GM12892 (cell line): ENCODE measurements around the gene ARHGAP24.

Experiments used
- POLR2A ChIP-seq: IDR thresholded peaks from 2 replicates; pipeline ENCODE4 v1.6.1; 2011; ENCODE audit warnings: low read depth, low read length, control low read depth
- TAF1 ChIP-seq: IDR thresholded peaks from 2 replicates; pipeline ENCODE4 v1.6.1; 2011; ENCODE audit warnings: low read depth, mild to moderate bottlenecking, control low read depth, low read length, borderline replicate concordance

GRCh38 chr4:85556283-85556682 is 81.3 kb downstream of the ARHGAP24 start:
- TF ChIP-seq TAF1 (no peak), POLR2A (no peak)
